ENCODE measurements around the gene HUNK.
"Not testable (repeated sequence)": the region's sequence is repeated elsewhere in the genome, so short reads cannot be mapped to it uniquely, and the experiment has no call there.

The HUNK gene

GRCh38 chr21:31871371-31871770 is 1.4 kb upstream of the HUNK start:
- not testable (repeated sequence) for DNase-seq

GRCh38 chr21:31872072-31872451 is 758 bp upstream of the HUNK start:
- no peak for DNase-seq

- no peak for DNase-seq
These were observed 465 bp downstream of the HUNK start for GRCh38 chr21:31873275-31873695.

- DNase-seq: peak; percentile 30
These were observed 1.1 kb downstream of the HUNK start for GRCh38 chr21:31873696-31874599.

- no peak for DNase-seq
These were observed 2.0 kb downstream of the HUNK start for GRCh38 chr21:31874812-31875212.

- no peak for DNase-seq
These were observed 2.7 kb downstream of the HUNK start for GRCh38 chr21:31875496-31876015.

- no peak for DNase-seq
These were observed 4.7 kb downstream of the HUNK start for GRCh38 chr21:31877463-31877957.

GRCh38 chr21:31878831-31879230 is 6.0 kb downstream of the HUNK start:
- no peak for DNase-seq

GRCh38 chr21:31879241-31879650 is 6.4 kb downstream of the HUNK start:
- no peak for DNase-seq

GRCh38 chr21:31879911-31880310 is 7.1 kb downstream of the HUNK start:
- no peak for DNase-seq

- DNase-seq: no peak
These were observed 8.0 kb downstream of the HUNK start for GRCh38 chr21:31880816-31881215.

- no peak for DNase-seq
These were observed 9.9 kb downstream of the HUNK start for GRCh38 chr21:31882711-31883110.

GRCh38 chr21:31885146-31885545 is 12.3 kb downstream of the HUNK start:
- DNase-seq: no peak

GRCh38 chr21:31886915-31887314 is 14.1 kb downstream of the HUNK start:
- DNase-seq: no peak

GRCh38 chr21:31887391-31887841 is 14.6 kb downstream of the HUNK start:
- DNase-seq: no peak

- DNase-seq: no peak
These were observed 16.1 kb downstream of the HUNK start for GRCh38 chr21:31888936-31889371.

GRCh38 chr21:31889460-31889859 is 16.6 kb downstream of the HUNK start:
- no peak for DNase-seq

- DNase-seq: no peak
These were observed 19.9 kb downstream of the HUNK start for GRCh38 chr21:31892686-31893085.

GRCh38 chr21:31893851-31894415 is 21.1 kb downstream of the HUNK start:
- DNase-seq: no peak

GRCh38 chr21:31894457-31894856 is 21.6 kb downstream of the HUNK start:
- no peak for DNase-seq

- no peak for DNase-seq
These were observed 22.4 kb downstream of the HUNK start for GRCh38 chr21:31895077-31895835.

- DNase-seq: no peak
These were observed 23.2 kb downstream of the HUNK start for GRCh38 chr21:31896019-31896418.

- DNase-seq: no peak
These were observed 24.5 kb downstream of the HUNK start for GRCh38 chr21:31897311-31897710.
